ENCODE data around the gene PER2. TPM values are rescaled to one million over a fixed set of nuclear protein-coding genes. Genes with fewer than 3 reads are reported as not detected.

The PER2 gene
- total and polyA plus RNA-seq, 9 of the 15 experiments (the other 6 are each of a cell fraction or from before 2014, with no cell fraction given), result 1.1 to 10.3 (median 2.9) TPM

- peak; percentile 98 for TF ChIP-seq L3MBTL2 (IDR thresholded peaks at IDR 0.05)
- no peak for TF ChIP-seq MECOM (CRISPR knock-in tag; IDR thresholded peaks at IDR 0.05)
- TF ChIP-seq MEIS2 (IDR thresholded peaks at IDR 0.05; ENCODE audit: partially characterized antibody), result no peak
- TF ChIP-seq CTCF (IDR thresholded peaks at IDR 0.05 in 2 of 3, conservative IDR thresholded peaks at IDR 0.05 in 1 of 3; ENCODE audit: insufficient read depth in 2 of 3, low read depth in 1 of 3, low read length in 3 of 3), result no peak
- TF ChIP-seq NCOR1 (IDR thresholded peaks at IDR 0.05), result no peak
- no peak for TF ChIP-seq EP300 (IDR thresholded peaks at IDR 0.05; ENCODE audit: low read length)
- TF ChIP-seq E2F8 (IDR thresholded peaks at IDR 0.05; ENCODE audit: low read depth, partially characterized antibody), result no peak
- TF ChIP-seq PHF21A (IDR thresholded peaks at IDR 0.05; ENCODE audit: borderline replicate concordance, low read depth), result peak; percentile 67; the same call in 1 of the 2 replicates
- 0 out of 2 replicates have a peak, but pooled peaks have one; percentile 18 for TF ChIP-seq CTBP1 (IDR thresholded peaks at IDR 0.05; ENCODE audit: borderline replicate concordance)
- TF ChIP-seq ZNF197 (CRISPR knock-in tag; IDR thresholded peaks at IDR 0.05; ENCODE audit: low read depth), result no peak
- no peak for TF ChIP-seq ZNF253 (CRISPR knock-in tag; conservative IDR thresholded peaks at IDR 0.05)
- no peak for TF ChIP-seq THRA (IDR thresholded peaks at IDR 0.05)
- no peak for TF ChIP-seq ZBED1 (IDR thresholded peaks at IDR 0.05)
- peak; percentile 52; the same call in 1 of the 2 replicates for TF ChIP-seq GABPB1 (CRISPR knock-in tag; IDR thresholded peaks at IDR 0.05)
- TF ChIP-seq ZNF354B (CRISPR knock-in tag; IDR thresholded peaks at IDR 0.05), result no peak
- no peak for TF ChIP-seq DNMT1 (IDR thresholded peaks at IDR 0.05)
- TF ChIP-seq CHAMP1 (IDR thresholded peaks at IDR 0.05), result no peak
Observed at GRCh38 chr2:238231251-238231793, 57.1 kb downstream of the PER2 start (continued).

Measured in K562 (cell line).